VCaP (cell line): ENCODE data around the gene ASH1L.
"Not testable (repeated sequence)": the region's sequence is repeated elsewhere in the genome, so short reads cannot be mapped to it uniquely, and the experiment has no call there.

ENCODE experiments used
- H3K27ac ChIP-seq: fragments of 450-650 bp; 2 replicates; pipeline ENCODE4 v1.5.1; 2017
- CTCF ChIP-seq: fragments of 450-650 bp; conservative IDR thresholded peaks from 2 replicates; pipeline ENCODE4 v1.5.1; 2017; ENCODE audit warnings: mild to moderate bottlenecking, moderate library complexity

Gene ASH1L

GRCh38 chr1:155424091-155424490, 138.5 kb downstream of the ASH1L start:
- no peak overlapping the region for H3K27ac ChIP-seq
- TF ChIP-seq CTCF: no peak

GRCh38 chr1:155420788-155421187, 141.8 kb downstream of the ASH1L start:
- TF ChIP-seq CTCF: no peak
- H3K27ac ChIP-seq: no peak overlapping the region

DNA sequence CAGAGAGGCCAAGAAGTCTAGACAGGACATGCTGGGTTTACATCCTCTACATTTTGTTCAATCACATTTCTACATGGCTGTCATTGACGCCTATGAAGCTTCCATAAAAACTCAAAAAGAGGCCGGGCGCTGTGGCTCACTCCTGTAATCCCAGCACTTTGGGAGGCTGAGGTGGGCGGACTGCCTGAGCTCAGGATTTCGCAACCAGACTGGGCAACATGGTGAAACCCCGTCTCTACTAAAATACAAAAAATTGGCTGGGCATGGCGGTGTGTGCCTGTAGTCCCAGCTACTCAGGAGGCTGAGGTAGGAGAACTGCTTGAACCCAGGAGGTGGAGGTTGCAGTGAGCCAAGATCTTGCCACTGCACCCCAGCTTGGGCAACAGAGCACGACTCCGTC, 150.8 kb downstream of the ASH1L start:
- H3K27ac ChIP-seq: not testable (repeated sequence)

DNA sequence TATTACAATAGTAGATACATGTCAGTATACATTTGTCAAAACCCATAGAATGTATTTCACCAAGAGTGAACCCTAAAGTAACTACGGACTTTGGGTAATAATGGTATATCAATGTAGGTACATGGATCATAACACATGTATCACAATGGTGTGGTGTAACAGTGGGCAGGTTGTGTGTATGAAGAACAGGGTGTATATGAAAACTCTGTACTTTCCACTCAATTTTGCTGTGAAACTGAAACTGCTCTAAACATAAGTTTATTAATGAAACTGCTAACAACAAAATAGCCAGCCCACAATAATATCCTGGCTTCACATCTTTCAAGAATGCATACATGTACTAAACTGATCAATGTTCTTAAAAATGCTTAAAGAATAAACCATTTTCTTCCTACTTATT, 151.7 kb downstream of the ASH1L start:
- H3K27ac ChIP-seq: no peak overlapping the region
- no peak for TF ChIP-seq CTCF

GRCh38 chr1:155396874-155397476, 165.6 kb downstream of the ASH1L start:
- no peak for TF ChIP-seq CTCF
- H3K27ac ChIP-seq: peak overlapping the region; percentile 84

DNA sequence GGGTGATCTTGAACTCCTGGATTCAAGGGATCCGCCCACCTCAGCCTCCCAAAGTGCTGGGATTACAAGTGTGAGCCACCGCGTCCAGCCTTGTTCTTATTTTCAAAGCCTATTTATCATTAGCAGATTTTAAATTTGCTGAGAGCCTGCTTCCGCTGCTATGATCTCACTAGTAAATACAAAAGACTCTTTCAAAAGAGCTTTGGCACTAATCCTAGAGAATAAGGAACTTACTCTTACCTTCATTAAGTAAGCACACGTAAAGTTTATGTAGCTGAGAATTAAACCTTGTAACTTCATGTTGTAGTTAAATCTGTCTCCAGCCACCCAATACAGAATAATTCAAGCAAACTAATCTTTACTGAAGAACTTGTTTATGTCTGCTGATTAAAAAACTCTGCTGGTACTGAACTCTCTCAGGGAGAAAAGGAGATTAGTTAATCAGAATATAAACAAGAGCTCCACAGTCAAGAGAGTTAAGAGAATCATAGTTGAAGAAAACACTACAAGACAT, 169.6 kb downstream of the ASH1L start:
- H3K27ac ChIP-seq: peak overlapping the region; percentile 84
- no peak for TF ChIP-seq CTCF

DNA sequence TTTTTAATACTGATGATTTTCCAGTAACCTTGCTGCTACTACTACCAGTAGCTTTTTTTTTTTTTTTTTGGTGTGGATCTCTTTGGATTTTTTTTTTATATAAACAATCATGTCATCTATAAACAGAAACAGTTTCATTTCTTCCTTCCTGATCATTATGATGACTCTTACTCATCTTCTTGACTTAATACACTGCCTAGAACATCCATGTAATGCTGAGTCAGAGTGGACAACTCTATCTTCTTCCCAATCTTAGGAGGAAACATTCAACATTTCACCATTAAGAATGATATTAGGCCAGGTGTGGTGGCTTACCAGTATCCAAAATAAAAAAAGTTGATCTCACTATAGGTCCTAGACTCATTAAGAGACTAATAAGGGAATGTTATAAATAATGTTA, 172.8 kb downstream of the ASH1L start:
- no peak for TF ChIP-seq CTCF
- H3K27ac ChIP-seq: no peak overlapping the region

DNA sequence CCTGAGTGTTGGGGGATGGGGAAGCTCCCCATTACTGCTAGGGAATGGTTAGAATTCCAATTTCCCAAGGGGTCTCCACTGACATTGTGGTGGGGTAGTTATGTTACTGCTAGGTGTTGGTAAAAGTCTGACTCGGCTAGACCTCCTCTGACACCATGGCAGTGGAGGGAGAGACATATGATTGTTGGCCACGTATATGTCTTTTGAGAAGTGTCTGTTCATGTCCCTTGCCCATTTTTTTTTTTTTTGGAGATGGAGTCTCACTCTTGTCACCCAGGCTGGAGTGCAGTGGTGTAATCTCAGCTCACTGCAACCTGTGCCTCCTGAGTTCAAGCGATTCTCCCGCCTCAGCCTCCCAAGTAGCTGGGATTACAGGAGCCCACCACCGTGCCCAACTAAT, 176.8 kb downstream of the ASH1L start:
- not testable (repeated sequence) for H3K27ac ChIP-seq

DNA sequence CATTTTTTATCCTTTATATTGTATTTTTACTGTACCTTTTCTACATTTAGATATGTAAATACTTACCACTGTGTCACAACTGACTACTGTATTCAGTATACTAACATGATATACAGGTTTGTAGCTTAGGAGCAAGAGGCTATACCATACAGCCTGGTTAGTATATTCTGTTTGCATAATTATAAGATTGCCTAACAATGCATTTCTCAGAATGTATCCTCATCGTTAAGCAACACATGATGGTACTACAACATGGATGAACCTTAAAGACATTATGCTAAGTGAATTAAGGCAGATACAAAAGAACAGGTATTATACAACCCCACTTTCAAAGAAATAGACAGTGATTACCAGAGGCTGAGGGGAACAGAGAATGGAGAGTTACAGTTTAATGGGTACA, 179.2 kb downstream of the ASH1L start:
- H3K27ac ChIP-seq: no peak overlapping the region
- no peak for TF ChIP-seq CTCF
